Heart right ventricle (tissue), 16 donors: Measurements from ENCODE around the gene SIGLEC10. TPM values are rescaled to one million over a fixed set of nuclear protein-coding genes. Genes with fewer than 3 reads are reported as not detected.
"Not testable (repeated sequence)": the region's sequence is repeated elsewhere in the genome, so short reads cannot be mapped to it uniquely, and the experiment has no call there.

Experiments
- ATAC-seq, 8 donors: fragments of 200-7000 bp; cut with Tn5 transposase; one replicate each; pipeline ENCODE4 v1.9.1; 2020; ENCODE audit warnings: mild to moderate bottlenecking in 8 of 8, moderate library complexity in 8 of 8, moderate number of reproducible peaks in 1 of 8
- DNase-seq, 2 donors: peaks; one replicate each; pipeline ENCODE4 v3.0.0-alpha.2; 2020
- H3K27ac ChIP-seq, 10 donors: fragments of 200-600 bp; sonication (generic) in 2 of 10; one replicate each; pipeline versions ENCODE4 v1.5.0 to v1.8.0; 2020 to 2022; ENCODE audit warnings: mild to moderate bottlenecking in 3 of 10
- H3K27me3 ChIP-seq, 7 donors: fragments of 200-600 bp; one replicate each; pipeline ENCODE4 v1.8.0; 2021 to 2022; ENCODE audit warnings: mild to moderate bottlenecking in 2 of 7
- H3K36me3 ChIP-seq, 9 donors: fragments of 200-600 bp; sonication (generic) in 1 of 9; one replicate each; pipeline versions ENCODE4 v1.5.0 to v1.8.0; 2020 to 2022; ENCODE audit warnings: mild to moderate bottlenecking in 2 of 9
- H3K4me1 ChIP-seq, 9 donors: fragments of 200-600 bp; sonication (generic) in 1 of 9; one replicate each; pipeline versions ENCODE4 v1.5.0 to v1.8.0; 2020 to 2022; ENCODE audit warnings: mild to moderate bottlenecking in 4 of 9
- H3K4me3 ChIP-seq, 10 donors: fragments of 200-600 bp; sonication (generic) in 2 of 10; one replicate each; pipeline versions ENCODE4 v1.5.0 to v1.8.0; 2020 to 2022; ENCODE audit warnings: mild to moderate bottlenecking in 7 of 10, moderate library complexity in 2 of 10
- H3K9me3 ChIP-seq, 11 donors: fragments of 200-600 bp in 10 of 11; sonication (generic) in 2 of 11; one replicate each; pipeline versions ENCODE4 v1.5.0 to v1.8.0; 2013 to 2022; ENCODE audit warnings: mild to moderate bottlenecking in 2 of 11, control low read depth in 1 of 11, moderate library complexity in 1 of 11
- WGBS, 2 donors: extraction: QIAGEN DNeasy Blood & Tissue Kit; methylation state at CpG; one replicate each; pipeline ENCODE4 v1.1.7; 2013; ENCODE audit warnings: inconsistent platforms in 1 of 2; 5-methylcytosine and 5-hydroxymethylcytosine counted together
- intact Hi-C, 10 donors: fragments of 100-400 bp; cut with DNase I; formaldehyde crosslinking; loops; one replicate each; pipeline versions ENCODE4 v1.11.1 to v1.14.2; 2022
- polyA plus RNA-seq, 2 donors: library from polyadenylated mRNA; stranded (reverse); fragments of 200-250 nt; gene quantifications; one replicate each; pipeline ENCODE4 v1.2.3, GENCODE V29; 2013
- total RNA-seq, 10 donors: library from RNA; stranded (reverse); fragmentation: NEBNext Ultra II Directional in 3 of 10; extraction: Animal tissue kit (Norgen Biotek cat#: 25700) in 3 of 10; gene quantifications; one replicate each; pipeline versions ENCODE4 v1.2.1 to v1.2.4, GENCODE V29; 2021 to 2023
- TF ChIP-seq, protein P1 (sequence below), 9 donors: fragments of 200-600 bp; sonication (generic) in 2 of 9; IDR thresholded peaks; one replicate each; pipeline versions ENCODE4 v1.5.0 to v1.8.0; 2021 to 2022; ENCODE audit warnings: antibody characterized with exemption in 9 of 9, mild to moderate bottlenecking in 5 of 9, moderate library complexity in 1 of 9
- donor health status: Arrhythmogenic right ventricular cardiomyopathy.
- donor health status: ischemic (EF 13 %, LVEDD 7.1; RV severe dilation, severe dysfunction).
- donor health status: healthy with polysubstance abuse.
- donor health status: DM: no; HTN: yes; CAD: no.
- donor health status: DM: no; HTN: no; CAD: no.
- donor health status: ischemic (EF 25% LVEDD 6.9; RV normal size, moderate dysfunction).
- donor health status: ischemic (EF 25% LVEDD 5.7; RV mildly dilated, moderate dysfunction).
- donor health status: healthy.
- donor health status: DM: yes; HTN: yes; CAD: no.
- donor health status: Ischemic cardiomyopathy.
- donor health status: ischemic (EF 35%, LVEDD 5.7; RV mildly dilated, moderate dysfunction).
- donor health status: nonischemic (EF 11% LVEDD 7.7; RV severe dilation, severe dysfunction).
- donor health status: DM: yes; HTN: yes; CAD: no.
- donor health status: PGD.
- donor health status: ischemic (EF 29% LVEDD 5.4; RV normal size, mild dysfunction).
- donor health status: nonischemic (EF 23%, LVEDD 6.1; RV moderate dilation, normal function).

SIGLEC10 gene
- total and polyA plus RNA-seq, 12 donors, result 0.17 to 4.2 (median 0.82) TPM

DNA sequence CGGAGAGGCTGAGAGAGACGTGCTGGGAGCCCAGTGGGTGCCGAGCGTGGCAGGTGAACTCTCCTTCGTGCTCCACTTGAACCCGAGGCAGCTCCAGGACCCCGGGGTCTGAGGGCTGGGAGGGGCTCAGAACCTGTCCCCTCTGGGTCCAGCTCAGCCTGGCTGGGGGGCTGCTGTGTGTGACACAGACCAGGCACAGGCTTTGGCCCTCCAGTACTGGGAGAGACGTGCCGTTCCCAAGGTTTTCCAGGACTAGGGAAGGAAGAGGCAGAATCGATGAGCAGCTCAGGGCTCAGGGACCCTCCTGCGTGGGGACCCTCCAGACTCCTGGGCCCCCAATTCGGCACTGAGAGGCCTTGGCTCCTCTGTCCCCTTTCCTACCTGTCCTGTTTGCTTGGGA lies 2.3 kb downstream of the SIGLEC10 start:
- TF ChIP-seq, protein P1, sequence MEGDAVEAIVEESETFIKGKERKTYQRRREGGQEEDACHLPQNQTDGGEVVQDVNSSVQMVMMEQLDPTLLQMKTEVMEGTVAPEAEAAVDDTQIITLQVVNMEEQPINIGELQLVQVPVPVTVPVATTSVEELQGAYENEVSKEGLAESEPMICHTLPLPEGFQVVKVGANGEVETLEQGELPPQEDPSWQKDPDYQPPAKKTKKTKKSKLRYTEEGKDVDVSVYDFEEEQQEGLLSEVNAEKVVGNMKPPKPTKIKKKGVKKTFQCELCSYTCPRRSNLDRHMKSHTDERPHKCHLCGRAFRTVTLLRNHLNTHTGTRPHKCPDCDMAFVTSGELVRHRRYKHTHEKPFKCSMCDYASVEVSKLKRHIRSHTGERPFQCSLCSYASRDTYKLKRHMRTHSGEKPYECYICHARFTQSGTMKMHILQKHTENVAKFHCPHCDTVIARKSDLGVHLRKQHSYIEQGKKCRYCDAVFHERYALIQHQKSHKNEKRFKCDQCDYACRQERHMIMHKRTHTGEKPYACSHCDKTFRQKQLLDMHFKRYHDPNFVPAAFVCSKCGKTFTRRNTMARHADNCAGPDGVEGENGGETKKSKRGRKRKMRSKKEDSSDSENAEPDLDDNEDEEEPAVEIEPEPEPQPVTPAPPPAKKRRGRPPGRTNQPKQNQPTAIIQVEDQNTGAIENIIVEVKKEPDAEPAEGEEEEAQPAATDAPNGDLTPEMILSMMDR (IDR thresholded peaks at IDR 0.05), result no peak
- no peaks in the 10 kb centered on the region for H3K36me3 ChIP-seq
- ATAC-seq (no peak), DNase-seq (no peak)
- no peak overlapping the region for H3K4me3 ChIP-seq
- no peaks in the 10 kb centered on the region for H3K9me3 ChIP-seq
- no peak overlapping the region for H3K27ac ChIP-seq
- H3K27me3 ChIP-seq, result peaks cover 0 to 30% (median 7%) of the 10 kb centered on the region in 7 donors
- 86 to 92% methylated on average over 11 to 12 of the region's 12 CpGs for WGBS, 2 donors
- intact Hi-C loops, result no loop called here
- H3K4me1 ChIP-seq, result peaks cover 0 to 26% (median 0%) of the 10 kb centered on the region in 9 donors

DNA sequence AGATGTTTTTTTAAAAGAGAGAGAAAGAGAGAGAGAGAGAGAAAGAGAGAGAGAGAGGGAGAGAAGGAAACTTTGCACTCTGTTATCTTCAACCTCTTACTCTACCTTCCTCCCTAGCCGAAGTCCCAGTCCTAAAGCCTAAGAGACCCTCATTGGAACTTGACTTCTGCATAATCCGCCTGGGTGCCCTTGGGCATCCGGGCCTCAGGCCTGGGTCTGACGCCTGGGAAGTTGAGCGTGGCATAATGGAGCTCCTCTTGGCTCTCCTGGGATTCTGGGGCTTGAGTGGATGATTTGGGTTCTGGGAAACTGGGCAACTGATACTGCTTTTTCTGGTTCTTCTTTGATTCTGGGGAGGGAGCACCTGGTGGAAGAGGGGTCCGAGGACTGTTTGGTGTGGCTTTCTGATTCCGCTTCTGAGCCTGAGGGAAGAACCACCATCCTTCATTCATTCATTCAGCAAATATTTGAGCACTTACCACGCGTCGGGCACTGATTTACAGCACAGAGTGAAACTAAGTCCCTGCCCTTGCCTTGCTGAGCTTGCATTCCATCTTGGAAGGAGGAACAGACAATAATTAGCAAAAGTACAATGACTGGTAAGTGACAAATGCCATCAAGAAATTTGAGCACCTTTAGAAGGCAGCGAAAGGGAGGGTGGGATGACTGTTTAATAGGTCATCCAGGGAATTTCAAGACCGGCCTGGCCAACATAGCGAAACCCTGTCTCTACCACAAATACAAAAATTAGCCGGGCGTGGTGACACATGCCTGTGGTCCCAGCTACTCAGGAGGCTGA lies 6.3 kb downstream of the SIGLEC10 start:
- H3K4me3 ChIP-seq, result no peak overlapping the region
- peaks cover 0 to 2% (median 0%) of the 10 kb centered on the region in 11 donors for H3K9me3 ChIP-seq
- TF ChIP-seq, protein P1 (IDR thresholded peaks at IDR 0.05), result no peak
- ATAC-seq, result no peak
- intact Hi-C loops, result loop anchor here in 1 of 10 donors (5.0 kb wide), 1 partner anchor 74 kb away; no protein-coding TSS in a partner anchor
- DNase-seq, result no peak
- WGBS, 2 donors, result 89 to 91% methylated on average over 15 of the region's 15 CpGs
- peaks cover 0 to 36% (median 0%) of the 10 kb centered on the region in 9 donors for H3K4me1 ChIP-seq
- no peaks in the 10 kb centered on the region for H3K36me3 ChIP-seq
- H3K27me3 ChIP-seq, result peaks cover 0 to 12% (median 4%) of the 10 kb centered on the region in 7 donors
- H3K27ac ChIP-seq, result no peak overlapping the region

DNA sequence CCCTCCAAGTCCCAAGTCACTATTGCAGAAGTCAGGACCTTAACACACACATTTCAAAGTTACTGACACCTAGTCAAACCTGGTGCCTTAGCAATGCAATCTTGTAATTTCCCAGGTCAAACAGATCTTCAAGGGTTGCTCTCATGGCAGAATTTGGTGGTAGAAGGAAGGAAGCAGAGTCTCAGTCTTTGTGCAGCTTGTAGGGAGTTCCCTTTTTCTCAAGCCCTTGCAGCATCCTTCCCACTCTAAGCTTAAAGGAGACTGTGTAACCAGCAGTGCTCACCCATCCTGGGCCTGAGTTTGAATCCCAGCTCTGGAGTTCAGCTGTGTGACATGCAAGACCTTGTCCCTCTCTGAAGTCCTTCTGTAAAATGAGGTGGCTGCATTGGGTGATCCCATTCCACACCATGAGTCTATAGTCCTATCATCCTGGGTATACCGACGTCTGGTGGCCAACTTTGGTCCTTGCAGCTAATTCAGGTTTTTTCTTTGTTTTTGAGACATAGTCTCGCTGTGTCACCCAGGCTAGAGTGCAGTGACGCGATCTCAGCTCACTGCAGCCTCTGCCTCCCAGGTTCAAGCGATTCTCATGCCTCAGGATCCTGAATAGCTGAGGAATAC lies 9.8 kb downstream of the SIGLEC10 start:
- 42 to 47% methylated on average over 6 of the region's 6 CpGs for WGBS, 2 donors
- intact Hi-C loops, result loop anchor here in 1 of 10 donors (5.0 kb wide), 1 partner anchor 70 kb away; no protein-coding TSS in a partner anchor
- ATAC-seq, result peak in 2 of 8 donors; percentile 20 to 31

DNA sequence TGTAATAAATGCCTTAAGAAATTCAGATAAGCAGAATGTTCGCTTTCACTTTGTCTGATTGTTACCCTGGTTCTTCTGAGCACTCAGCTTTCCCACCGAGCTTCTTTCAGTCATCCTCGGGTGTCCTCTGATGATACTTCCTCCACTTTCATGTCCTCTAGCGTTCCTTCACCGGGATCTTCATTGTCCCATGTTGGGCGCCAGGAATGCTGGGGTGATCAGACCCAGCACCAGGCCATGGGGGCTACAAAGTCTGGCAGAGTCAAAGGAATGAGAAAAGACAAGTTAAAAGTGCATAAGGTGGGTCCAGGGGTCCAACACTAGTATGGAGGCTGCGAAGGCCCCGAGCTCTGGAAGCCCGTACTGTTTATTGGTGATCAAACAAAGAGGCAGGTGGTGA lies 15.3 kb downstream of the SIGLEC10 start:
- Histone ChIP-seq H3K36me3 (no peaks in the 10 kb centered on the region), H3K4me1 (peaks cover 0 to 11% (median 0%) of the 10 kb centered on the region in 9 donors), H3K27me3 (peaks cover 0 to 9% (median 0%) of the 10 kb centered on the region in 7 donors), H3K9me3 (peaks cover 0 to 23% (median 5%) of the 10 kb centered on the region in 11 donors), H3K4me3 (no peak overlapping the region), H3K27ac (no peak overlapping the region)
- intact Hi-C loops, result no loop called here
- 95% methylated on average over 9 of the region's 9 CpGs for WGBS, 2 donors
- DNase-seq, result no peak
- TF ChIP-seq, protein P1 (IDR thresholded peaks at IDR 0.05), result no peak
- ATAC-seq, result no peak

More for the DNA sequence above, 9.8 kb downstream of the SIGLEC10 start:
- Histone ChIP-seq H3K27me3 (peaks cover 0 to 12% (median 0%) of the 10 kb centered on the region in 7 donors), H3K4me3 (no peak overlapping the region), H3K4me1 (peaks cover 0 to 35% (median 0%) of the 10 kb centered on the region in 9 donors), H3K9me3 (peaks cover 0 to 13% (median 0%) of the 10 kb centered on the region in 11 donors), H3K27ac (peak overlapping the region in 1 of 10 donors; percentile 59), H3K36me3 (no peaks in the 10 kb centered on the region)
- TF ChIP-seq, protein P1 (IDR thresholded peaks at IDR 0.05), result peak in 7 of 9 donors; percentile 23 to 43 (median 33)
- DNase-seq, result no peak

DNA sequence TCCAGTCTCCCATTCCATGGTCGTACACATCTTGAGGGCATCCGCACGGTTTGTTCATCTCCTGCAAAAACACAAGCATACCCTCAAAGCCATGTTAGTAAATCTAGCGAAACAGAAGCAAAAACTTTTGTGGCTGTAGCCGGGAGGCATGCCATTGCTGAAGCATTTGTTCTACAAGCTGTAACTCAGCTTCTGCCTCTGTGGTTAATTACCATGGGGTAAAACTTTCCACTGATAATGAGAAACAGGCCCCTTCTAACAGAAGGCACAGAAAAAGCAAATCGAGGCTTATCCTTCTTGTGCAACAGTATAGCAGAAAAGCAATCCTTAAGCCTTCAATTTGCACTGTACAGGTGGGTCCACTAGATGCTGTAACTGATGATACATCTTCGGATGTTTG lies 17.5 kb downstream of the SIGLEC10 start:
- peaks cover 0 to 20% (median 5%) of the 10 kb centered on the region in 11 donors for H3K9me3 ChIP-seq
- H3K27me3 ChIP-seq, H3K4me3 ChIP-seq, H3K36me3 ChIP-seq, H3K27ac ChIP-seq, ATAC-seq, DNase-seq: not testable (repeated sequence)
- peaks cover 0 to 13% (median 0%) of the 10 kb centered on the region in 9 donors for H3K4me1 ChIP-seq
- intact Hi-C loops, result loop anchor here in 1 of 10 donors (10.0 kb wide), 1 partner anchor 65 kb away; no protein-coding TSS in a partner anchor
- 82 to 91% methylated on average over 7 of the region's 7 CpGs for WGBS, 2 donors
